Activated CD4-positive, alpha-beta T cell treated with anti-CD3 and anti-CD28 coated beads, Interleukin-2, amount 10 ng/mL, durations not matched to agents 7 days and 5 days (primary cell): ENCODE measurements around the gene TSSK2. TPM values are rescaled to one million over a fixed set of nuclear protein-coding genes. Genes with fewer than 3 reads are reported as not detected.

Experiments used
- CTCF ChIA-PET: fragments of 350-600 bp; sonication (Branson Sonifier 250); formaldehyde crosslinking; loops from one replicate; lab custom pipeline; 2021; ENCODE audit warnings: antibody characterized with exemption; lab: Charles Lee
- POLR2A ChIA-PET: fragments of 350-600 bp; sonication (Branson Sonifier 250); formaldehyde crosslinking; loops from one replicate; lab custom pipeline; 2021; ENCODE audit warnings: antibody characterized with exemption; lab: Charles Lee
- DNase-seq: peaks from one replicate; pipeline ENCODE4 v3.0.0-alpha.2; 2020
- H3K27ac Mint-ChIP-seq: one replicate; pipeline ENCODE4 v1.8.0; 2021; ENCODE audit warnings: mild to moderate bottlenecking, moderate library complexity, mixed read lengths
- H3K27me3 Mint-ChIP-seq: one replicate; pipeline ENCODE4 v1.8.0; 2021; ENCODE audit warnings: mixed read lengths
- H3K36me3 Mint-ChIP-seq: one replicate; pipeline ENCODE4 v1.8.0; 2021; ENCODE audit warnings: low read depth, mixed read lengths
- H3K4me1 Mint-ChIP-seq: one replicate; pipeline ENCODE4 v1.8.0; 2021; ENCODE audit warnings: mixed read lengths
- H3K4me3 Mint-ChIP-seq: one replicate; pipeline ENCODE4 v1.8.0; 2021; ENCODE audit warnings: mild to moderate bottlenecking, moderate library complexity, mixed read lengths
- H3K9me3 Mint-ChIP-seq: one replicate; pipeline ENCODE4 v1.8.0; 2021; ENCODE audit warnings: mixed read lengths
- total RNA-seq, 2 experiments: library from RNA; stranded (reverse); gene quantifications; one replicate each; pipeline ENCODE4 v1.2.3, GENCODE V29; 2021

TSSK2 gene
- total RNA-seq, 2 experiments from 2014 or later, result not detected

GRCh38 chr22:19143212-19143611, 12.1 kb downstream of the TSSK2 start:
- CTCF ChIA-PET, result interaction anchor here (0.5 to 2.5 kb wide), 5 partner anchors 10 to 77 kb away, joined by 3 to 8 read pairs (median 6); partner anchors contain the start of gene SLC25A1
- Mint-ChIP-seq H3K4me3 (peak overlapping the region; percentile 99), H3K9me3 (no peaks in the 10 kb centered on the region), H3K36me3 (peaks cover 15% of the 10 kb centered on the region), H3K27ac (peak overlapping the region; percentile 97), H3K27me3 (peaks cover 17% of the 10 kb centered on the region), H3K4me1 (peaks cover 19% of the 10 kb centered on the region)
- POLR2A ChIA-PET, result interaction anchor here (1.7 kb wide), 1 partner anchor 21 kb away, joined by 7 read pairs; the partner anchor contains the start of gene DGCR2
- no peak for DNase-seq

GRCh38 chr22:19143967-19144400, 12.9 kb downstream of the TSSK2 start:
- Mint-ChIP-seq H3K27me3 (peaks cover 22% of the 10 kb centered on the region), H3K4me3 (peak overlapping the region; percentile 99), H3K4me1 (peaks cover 19% of the 10 kb centered on the region), H3K27ac (peak overlapping the region; percentile 97), H3K36me3 (peaks cover 14% of the 10 kb centered on the region), H3K9me3 (no peaks in the 10 kb centered on the region)
- POLR2A ChIA-PET, result interaction anchor here (0.6 to 1.7 kb wide), 2 partner anchors 22 to 174 kb away, joined by 4 to 7 read pairs; partner anchors contain the start of gene DGCR2
- DNase-seq, result peak; percentile 55
- CTCF ChIA-PET, result interaction anchor here (0.5 to 2.5 kb wide), 14 partner anchors 10 to 486 kb away, joined by 3 to 10 read pairs (median 6); partner anchors contain the start of gene SLC25A1

GRCh38 chr22:19146215-19146968, 15.3 kb downstream of the TSSK2 start:
- peaks cover 28% of the 10 kb centered on the region for H3K4me1 Mint-ChIP-seq
- no peak overlapping the region for H3K4me3 Mint-ChIP-seq
- no peak for DNase-seq
- no peak overlapping the region for H3K27ac Mint-ChIP-seq
- POLR2A ChIA-PET, result no interaction called here
- H3K9me3 Mint-ChIP-seq, result no peaks in the 10 kb centered on the region
- peaks cover 11% of the 10 kb centered on the region for H3K36me3 Mint-ChIP-seq
- CTCF ChIA-PET, result interaction anchor here (0.9 kb wide), 1 partner anchor 32 kb away, joined by 4 read pairs; the partner anchor contains the start of gene SLC25A1
- H3K27me3 Mint-ChIP-seq, result peaks cover 34% of the 10 kb centered on the region

- POLR2A ChIA-PET, result no interaction called here
- Mint-ChIP-seq H3K27ac (no peak overlapping the region), H3K4me1 (peaks cover 28% of the 10 kb centered on the region), H3K36me3 (peaks cover 6% of the 10 kb centered on the region), H3K4me3 (no peak overlapping the region), H3K9me3 (no peaks in the 10 kb centered on the region), H3K27me3 (peaks cover 43% of the 10 kb centered on the region)
- DNase-seq, result no peak
- CTCF ChIA-PET, result interaction anchor here (0.9 kb wide), 1 partner anchor 31 kb away, joined by 4 read pairs; the partner anchor contains the start of gene SLC25A1
These were observed 16.2 kb downstream of the TSSK2 start for GRCh38 chr22:19147195-19147780.

GRCh38 chr22:19148417-19149046, 17.4 kb downstream of the TSSK2 start:
- CTCF ChIA-PET, result interaction anchor here (1.3 kb wide), 1 partner anchor 26 kb away, joined by 5 read pairs; no protein-coding TSS in a partner anchor
- peaks cover 49% of the 10 kb centered on the region for H3K27me3 Mint-ChIP-seq
- H3K4me1 Mint-ChIP-seq, result peaks cover 21% of the 10 kb centered on the region
- H3K27ac Mint-ChIP-seq, result no peak overlapping the region
- no peaks in the 10 kb centered on the region for H3K9me3 Mint-ChIP-seq
- H3K4me3 Mint-ChIP-seq, result no peak overlapping the region
- peaks cover 6% of the 10 kb centered on the region for H3K36me3 Mint-ChIP-seq
- POLR2A ChIA-PET, result no interaction called here
- DNase-seq, result no peak

- peaks cover 52% of the 10 kb centered on the region for H3K27me3 Mint-ChIP-seq
- DNase-seq, result peak; percentile 67
- ChIA-PET CTCF (interaction anchor here (0.6 to 1.3 kb wide), 2 partner anchors 25 to 333 kb away, joined by 3 to 5 read pairs; no protein-coding TSS in a partner anchor), POLR2A (no interaction called here)
- H3K36me3 Mint-ChIP-seq, result peaks cover 6% of the 10 kb centered on the region
- no peaks in the 10 kb centered on the region for H3K9me3 Mint-ChIP-seq
- peak overlapping the region; percentile 60 for H3K4me3 Mint-ChIP-seq
- no peak overlapping the region for H3K27ac Mint-ChIP-seq
- H3K4me1 Mint-ChIP-seq, result peaks cover 15% of the 10 kb centered on the region
These were observed 18.2 kb downstream of the TSSK2 start for GRCh38 chr22:19149047-19149883.

- Mint-ChIP-seq H3K27ac (no peak within 1 kb of the TSS), H3K36me3 (peaks cover 4% of the 10 kb centered on the region), H3K27me3 (peaks cover 52% of the 10 kb centered on the region), H3K9me3 (no peaks in the 10 kb centered on the region), H3K4me3 (peak within 1 kb of the TSS; percentile 60), H3K4me1 (peaks cover 9% of the 10 kb centered on the region)
- CTCF ChIA-PET, result interaction anchor here (0.6 kb wide), 1 partner anchor 333 kb away, joined by 3 read pairs; no protein-coding TSS in a partner anchor
- no peak for DNase-seq
- POLR2A ChIA-PET, result no interaction called here
These were observed 18.9 kb downstream of the TSSK2 start, which contains the start of gene GSC2 for GRCh38 chr22:19149991-19150390. Gene GSC2, minus strand, starts transcription at chr22:19150292. Its CDS starts 9 bp downstream, at chr22:19150283.

- no peak for DNase-seq
- POLR2A ChIA-PET, result no interaction called here
- Mint-ChIP-seq H3K36me3 (peaks cover 4% of the 10 kb centered on the region), H3K4me3 (peak overlapping the region; percentile 53), H3K4me1 (peaks cover 9% of the 10 kb centered on the region), H3K27ac (no peak overlapping the region), H3K27me3 (peaks cover 52% of the 10 kb centered on the region), H3K9me3 (no peaks in the 10 kb centered on the region)
- CTCF ChIA-PET, result no interaction called here
These were observed 19.6 kb downstream of the TSSK2 start for GRCh38 chr22:19150482-19151328.

GRCh38 chr22:19151329-19152191, 20.5 kb downstream of the TSSK2 start:
- ChIA-PET CTCF (no interaction called here), POLR2A (no interaction called here)
- H3K36me3 Mint-ChIP-seq, result peaks cover 4% of the 10 kb centered on the region
- H3K27me3 Mint-ChIP-seq, result peaks cover 49% of the 10 kb centered on the region
- peak overlapping the region; percentile 53 for H3K4me3 Mint-ChIP-seq
- no peak overlapping the region for H3K27ac Mint-ChIP-seq
- no peaks in the 10 kb centered on the region for H3K9me3 Mint-ChIP-seq
- no peak for DNase-seq
- H3K4me1 Mint-ChIP-seq, result peaks cover 9% of the 10 kb centered on the region

GRCh38 chr22:19152942-19153883, 22.1 kb downstream of the TSSK2 start:
- H3K4me1 Mint-ChIP-seq, result peaks cover 9% of the 10 kb centered on the region
- POLR2A ChIA-PET, result no interaction called here
- no peak overlapping the region for H3K4me3 Mint-ChIP-seq
- peaks cover 4% of the 10 kb centered on the region for H3K36me3 Mint-ChIP-seq
- CTCF ChIA-PET, result no interaction called here
- H3K27me3 Mint-ChIP-seq, result peaks cover 36% of the 10 kb centered on the region
- H3K9me3 Mint-ChIP-seq, result no peaks in the 10 kb centered on the region
- DNase-seq, result no peak
- no peak overlapping the region for H3K27ac Mint-ChIP-seq
